ACC112 (cell line): ENCODE results near the gene NKIRAS2.

Source experiments
- H2AFZ ChIP-seq: fragments of 200-600 bp; sonication (generic); one replicate; pipeline ENCODE4 v1.6.0; 2017; ENCODE audit warnings: antibody characterized with exemption, low read length; ENCODE audit not compliant: unreplicated experiment
- H3K27ac ChIP-seq: fragments of 200-600 bp; sonication (generic); 2 replicates; pipeline ENCODE4 v1.5.1; 2014; ENCODE audit warnings: low read depth, mild to moderate bottlenecking, antibody characterized with exemption, low read length, moderate library complexity
- H3K27me3 ChIP-seq: fragments of 200-600 bp; sonication (generic); 2 replicates; pipeline ENCODE4 v1.6.1; 2014; ENCODE audit warnings: mild to moderate bottlenecking, antibody characterized with exemption, low read length, moderate library complexity, mixed read lengths; ENCODE audit not compliant: insufficient read depth
- H3K36me3 ChIP-seq: fragments of 200-600 bp; sonication (generic); 2 replicates; pipeline ENCODE4 v1.6.1; 2016; ENCODE audit warnings: mild to moderate bottlenecking, antibody characterized with exemption, low read length, moderate library complexity, mixed read lengths; ENCODE audit not compliant: insufficient read depth
- H3K4me1 ChIP-seq: fragments of 200-600 bp; sonication (generic); one replicate; pipeline ENCODE4 v1.6.1; 2016; ENCODE audit warnings: low read length, mixed read lengths; ENCODE audit not compliant: insufficient read depth, unreplicated experiment, control insufficient read depth
- H3K4me3 ChIP-seq: fragments of 200-600 bp; sonication (generic); 2 replicates; pipeline ENCODE4 v1.5.1; 2014; ENCODE audit warnings: mild to moderate bottlenecking, low read depth, low read length
- H3K79me2 ChIP-seq: fragments of 200-600 bp; sonication (generic); one replicate; pipeline ENCODE4 v1.6.0; 2016; ENCODE audit warnings: low read length; ENCODE audit not compliant: control insufficient read depth, unreplicated experiment, insufficient read depth

Gene NKIRAS2

DNA sequence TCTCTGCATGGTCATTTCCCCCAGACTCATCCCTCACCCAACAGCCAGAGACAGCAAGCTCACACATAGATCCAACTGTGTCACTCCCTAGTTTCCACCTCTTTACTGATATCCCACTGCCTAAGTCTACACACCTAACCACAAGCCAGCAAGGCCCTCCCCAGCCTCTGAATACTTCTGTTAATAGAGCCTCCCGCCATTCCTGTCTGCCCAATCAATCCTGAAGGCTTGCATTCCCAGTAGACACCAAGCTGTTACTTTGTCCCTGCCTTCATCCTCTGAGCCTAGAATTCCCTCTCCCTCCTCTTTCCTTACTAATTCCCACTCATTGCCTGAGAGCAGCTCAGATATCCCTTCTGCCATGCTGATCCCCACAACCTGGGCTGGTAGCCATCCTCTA, 25.8 kb downstream of the NKIRAS2 start:
- H3K27ac ChIP-seq = no peak overlapping the region
- H3K79me2 ChIP-seq = no peaks in the 10 kb centered on the region
- H3K27me3 ChIP-seq = peaks cover 19% of the 10 kb centered on the region
- H3K4me3 ChIP-seq = no peak overlapping the region
- no peaks in the 10 kb centered on the region for H3K4me1 ChIP-seq
- no peak overlapping the region for H2AFZ ChIP-seq
- H3K36me3 ChIP-seq = no peaks in the 10 kb centered on the region

GRCh38 chr17:42047343-42047742, 27.5 kb downstream of the NKIRAS2 start:
- Histone ChIP-seq H3K27me3 (peaks cover 35% of the 10 kb centered on the region), H3K79me2 (no peaks in the 10 kb centered on the region), H3K27ac (no peak overlapping the region)

DNA sequence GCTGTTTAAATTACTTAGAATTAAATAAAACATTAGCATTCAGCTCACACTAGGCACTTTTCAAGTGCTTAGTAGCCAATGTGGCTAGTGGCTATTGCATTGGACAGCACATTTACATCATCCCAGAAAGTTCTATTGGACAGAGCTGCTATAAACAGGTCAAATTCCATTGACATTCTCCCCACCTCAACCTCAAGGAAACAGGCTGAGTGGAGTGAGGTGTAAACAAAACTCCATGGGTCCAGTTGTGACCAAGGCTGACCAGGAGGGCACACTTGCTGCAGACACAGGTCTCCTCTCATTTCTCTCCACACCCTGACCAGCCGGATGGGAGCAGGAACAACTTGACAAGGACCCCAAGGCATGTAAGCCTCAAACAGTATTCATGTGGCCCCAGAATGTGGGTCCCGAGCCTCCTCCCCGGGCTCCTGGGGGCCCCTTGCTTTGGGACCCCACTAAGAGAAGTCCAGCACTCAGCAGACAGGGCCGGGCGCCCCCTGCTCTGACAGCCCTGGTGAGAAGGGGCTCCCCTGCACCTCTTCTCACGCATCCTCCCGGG, 30.0 kb downstream of the NKIRAS2 start:
- Histone ChIP-seq H3K4me3 (peak overlapping the region; percentile 73), H3K27me3 (peaks cover 57% of the 10 kb centered on the region), H2AFZ (peak overlapping the region; percentile 90), H3K36me3 (no peaks in the 10 kb centered on the region), H3K4me1 (no peaks in the 10 kb centered on the region), H3K79me2 (no peaks in the 10 kb centered on the region), H3K27ac (no peak overlapping the region)

More at GRCh38 chr17:42047343-42047742, 27.5 kb downstream of the NKIRAS2 start:
- Histone ChIP-seq H3K36me3 (no peaks in the 10 kb centered on the region), H3K4me3 (no peak overlapping the region), H3K4me1 (no peaks in the 10 kb centered on the region), H2AFZ (no peak overlapping the region)

DNA sequence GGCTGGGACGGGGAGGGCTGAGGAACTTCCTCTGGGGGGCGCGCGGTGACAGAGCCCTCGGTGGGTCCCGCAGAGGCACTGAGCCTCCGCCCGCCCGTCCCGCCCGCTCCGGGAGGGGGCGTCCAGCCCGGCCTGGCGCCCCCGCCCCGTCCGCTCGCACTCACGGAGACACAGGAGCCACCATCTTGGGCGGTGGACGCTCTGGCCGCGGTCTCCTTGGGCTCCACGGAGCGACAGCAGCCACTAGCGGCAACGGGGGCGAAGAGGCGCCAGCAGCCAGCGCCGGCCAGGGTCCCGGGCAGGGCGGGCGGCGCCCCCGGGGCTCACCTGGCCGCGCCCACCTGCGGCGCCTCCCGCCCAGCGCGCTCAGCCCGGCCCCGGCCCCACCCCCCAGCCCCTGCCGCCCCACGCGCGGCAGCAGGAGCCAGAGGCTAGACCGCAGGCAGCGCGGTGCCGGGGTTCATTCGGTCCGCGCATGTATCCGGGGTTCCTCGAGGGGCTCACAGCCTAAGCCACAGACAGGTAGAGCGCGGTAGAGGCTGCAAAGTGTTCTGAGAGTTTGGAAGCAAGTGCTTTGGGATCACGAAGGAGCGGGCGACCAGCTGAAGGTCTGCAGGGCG, 30.6 kb downstream of the NKIRAS2 start, which contains the start of gene C17orf113:
Gene C17orf113, minus strand, starts transcription at position 209 of the 620 bp plus-strand sequence. CDS start 7,225 bp downstream, outside the sequence.
- H3K27me3 ChIP-seq = peaks cover 63% of the 10 kb centered on the region
- H3K79me2 ChIP-seq = no peaks in the 10 kb centered on the region
- no peaks in the 10 kb centered on the region for H3K4me1 ChIP-seq
- peak within 1 kb of the TSS; percentile 90 for H2AFZ ChIP-seq
- H3K36me3 ChIP-seq = no peaks in the 10 kb centered on the region
- H3K27ac ChIP-seq = no peak within 1 kb of the TSS
- H3K4me3 ChIP-seq = peak within 1 kb of the TSS; percentile 73

DNA sequence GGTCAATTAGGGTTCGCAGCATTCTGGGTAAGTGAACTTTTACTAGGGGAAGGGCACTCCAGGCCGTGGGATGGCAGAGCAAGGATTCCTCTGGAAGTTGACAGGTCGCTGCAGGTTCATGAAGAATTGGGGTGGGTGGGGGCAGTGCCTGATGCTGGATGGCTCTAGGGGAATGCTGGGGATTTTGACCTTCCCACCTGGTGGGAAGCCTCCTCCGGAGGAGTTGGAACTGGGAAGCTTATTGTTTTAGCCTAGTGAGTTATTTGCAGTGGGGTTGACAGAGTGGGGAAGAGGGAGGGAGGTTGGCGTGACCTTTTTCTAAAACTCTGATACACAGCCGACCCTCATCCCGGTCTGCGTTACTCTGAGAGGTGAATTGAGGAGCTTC, 31.1 kb downstream of the NKIRAS2 start:
- 0 out of 2 replicates have a peak overlapping the region, but pooled peaks have one; percentile 45 for H3K4me3 ChIP-seq
- no peak overlapping the region for H2AFZ ChIP-seq
- no peaks in the 10 kb centered on the region for H3K4me1 ChIP-seq
- H3K27ac ChIP-seq = no peak overlapping the region
- H3K27me3 ChIP-seq = peaks cover 63% of the 10 kb centered on the region
- no peaks in the 10 kb centered on the region for H3K79me2 ChIP-seq
- no peaks in the 10 kb centered on the region for H3K36me3 ChIP-seq

GRCh38 chr17:42051645-42052044, 31.8 kb downstream of the NKIRAS2 start:
- H3K27me3 ChIP-seq = peaks cover 63% of the 10 kb centered on the region
- H3K27ac ChIP-seq = no peak overlapping the region
- no peak overlapping the region for H3K4me3 ChIP-seq
- H3K36me3 ChIP-seq = no peaks in the 10 kb centered on the region
- no peaks in the 10 kb centered on the region for H3K79me2 ChIP-seq
- no peaks in the 10 kb centered on the region for H3K4me1 ChIP-seq
- no peak overlapping the region for H2AFZ ChIP-seq

- no peak overlapping the region for H2AFZ ChIP-seq
- H3K4me3 ChIP-seq = no peak overlapping the region
- no peaks in the 10 kb centered on the region for H3K79me2 ChIP-seq
- H3K27ac ChIP-seq = no peak overlapping the region
- no peaks in the 10 kb centered on the region for H3K4me1 ChIP-seq
- no peaks in the 10 kb centered on the region for H3K36me3 ChIP-seq
- H3K27me3 ChIP-seq = peaks cover 63% of the 10 kb centered on the region
These were observed 32.5 kb downstream of the NKIRAS2 start for GRCh38 chr17:42052346-42052877.

DNA sequence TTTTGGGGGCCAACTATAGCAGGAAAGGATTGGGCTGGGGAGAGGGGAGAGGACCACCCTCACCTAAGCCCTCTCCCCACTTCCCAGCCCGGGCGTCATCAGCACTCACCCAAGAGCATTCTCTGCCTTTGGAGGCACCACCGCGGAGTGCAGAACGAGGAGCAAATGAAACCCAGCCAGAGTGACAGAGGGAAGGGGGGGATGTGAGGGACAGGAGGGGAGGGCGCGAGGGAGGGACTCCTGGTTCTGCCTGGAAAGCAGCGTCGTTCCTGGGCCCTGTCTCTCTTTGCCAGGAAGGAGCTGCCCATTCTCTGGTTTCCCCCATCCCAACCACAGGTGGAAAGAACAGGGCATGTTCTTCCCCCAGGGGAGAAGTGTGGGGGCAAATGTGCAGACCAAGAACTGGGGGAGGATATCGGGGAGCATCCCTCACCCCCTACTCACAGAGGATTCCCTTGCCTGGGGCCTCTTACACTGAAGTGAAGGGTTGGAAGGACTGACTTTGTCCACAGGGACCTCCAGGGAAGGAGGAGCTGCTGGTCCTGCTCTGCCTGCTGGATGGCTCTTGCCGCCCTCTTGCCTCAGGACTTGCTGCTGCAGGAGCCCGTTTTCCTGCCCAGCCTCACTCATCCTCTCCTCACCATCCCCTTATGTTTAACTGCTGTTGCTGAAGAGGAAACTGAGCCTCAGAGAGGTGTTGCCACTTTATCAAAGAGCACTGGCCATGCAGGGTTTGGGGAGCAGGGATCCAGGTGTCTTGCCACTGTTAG, 34.0 kb downstream of the NKIRAS2 start:
- no peaks in the 10 kb centered on the region for H3K79me2 ChIP-seq
- H3K27me3 ChIP-seq = peaks cover 58% of the 10 kb centered on the region
- no peaks in the 10 kb centered on the region for H3K4me1 ChIP-seq
- H3K27ac ChIP-seq = no peak overlapping the region
- no peak overlapping the region for H2AFZ ChIP-seq
- no peak overlapping the region for H3K4me3 ChIP-seq
- no peaks in the 10 kb centered on the region for H3K36me3 ChIP-seq

- Histone ChIP-seq H2AFZ (no peak overlapping the region), H3K4me1 (no peaks in the 10 kb centered on the region), H3K79me2 (no peaks in the 10 kb centered on the region), H3K4me3 (no peak overlapping the region), H3K36me3 (no peaks in the 10 kb centered on the region), H3K27me3 (peaks cover 47% of the 10 kb centered on the region), H3K27ac (no peak overlapping the region)
These were observed 35.1 kb downstream of the NKIRAS2 start for GRCh38 chr17:42055027-42055426.

- H3K27ac ChIP-seq = no peak overlapping the region
- no peak overlapping the region for H3K4me3 ChIP-seq
- H3K36me3 ChIP-seq = no peaks in the 10 kb centered on the region
- no peaks in the 10 kb centered on the region for H3K4me1 ChIP-seq
- H3K27me3 ChIP-seq = peaks cover 45% of the 10 kb centered on the region
- H2AFZ ChIP-seq = no peak overlapping the region
- no peaks in the 10 kb centered on the region for H3K79me2 ChIP-seq
These were observed 35.6 kb downstream of the NKIRAS2 start for GRCh38 chr17:42055496-42055895.
